GM21825 (cell line): ENCODE results near the gene FGF12.

Experiments used
- ATAC-seq: cut with Tn5 transposase; IDR thresholded peaks from one replicate; pipeline ENCODE4 v1.9.1; 2021; ENCODE audit warnings: mild to moderate bottlenecking, moderate library complexity; ENCODE audit not compliant: unreplicated experiment

FGF12 gene

GRCh38 chr3:192422321-192422996 lies 304.9 kb downstream of the FGF12 start:
- no peak for ATAC-seq

GRCh38 chr3:192419312-192419711 lies 308.0 kb downstream of the FGF12 start:
- ATAC-seq = no peak

GRCh38 chr3:192417559-192418055 lies 309.7 kb downstream of the FGF12 start:
- ATAC-seq = no peak

GRCh38 chr3:192417017-192417416 lies 310.3 kb downstream of the FGF12 start:
- ATAC-seq = no peak

- ATAC-seq = no peak
Measured at GRCh38 chr3:192413461-192413860, 313.9 kb downstream of the FGF12 start.

- no peak for ATAC-seq
Measured at GRCh38 chr3:192410684-192410960, 316.7 kb downstream of the FGF12 start.

GRCh38 chr3:192409838-192410683 lies 317.3 kb downstream of the FGF12 start:
- ATAC-seq = no peak

- ATAC-seq = no peak
Measured at GRCh38 chr3:192409201-192409837, 318.0 kb downstream of the FGF12 start.

- ATAC-seq = no peak
Measured at GRCh38 chr3:192408647-192409200, 318.6 kb downstream of the FGF12 start.

GRCh38 chr3:192408007-192408646 lies 319.2 kb downstream of the FGF12 start:
- no peak for ATAC-seq

- ATAC-seq = no peak
Measured at GRCh38 chr3:192399767-192400166, 327.6 kb downstream of the FGF12 start.

- no peak for ATAC-seq
Measured at GRCh38 chr3:192397012-192397411, 330.3 kb downstream of the FGF12 start.

- no peak for ATAC-seq
Measured at GRCh38 chr3:192395506-192395905, 331.8 kb downstream of the FGF12 start.

GRCh38 chr3:192392986-192393385 lies 334.4 kb downstream of the FGF12 start:
- no peak for ATAC-seq

GRCh38 chr3:192382861-192383260 lies 344.5 kb downstream of the FGF12 start:
- ATAC-seq = no peak

GRCh38 chr3:192373586-192373985 lies 353.8 kb downstream of the FGF12 start:
- ATAC-seq = no peak

GRCh38 chr3:192373032-192373431 lies 354.3 kb downstream of the FGF12 start:
- ATAC-seq = no peak

GRCh38 chr3:192372616-192373015 lies 354.7 kb downstream of the FGF12 start:
- ATAC-seq = no peak

GRCh38 chr3:192371870-192372400 lies 355.4 kb downstream of the FGF12 start:
- no peak for ATAC-seq

- ATAC-seq = no peak
Measured at GRCh38 chr3:192367616-192368015, 359.7 kb downstream of the FGF12 start.

- no peak for ATAC-seq
Measured at GRCh38 chr3:192366916-192367315, 360.4 kb downstream of the FGF12 start.
